AG04450 (cell line): ENCODE data around the gene MUC15. TPM values are rescaled to one million over a fixed set of nuclear protein-coding genes. Genes with fewer than 3 reads are reported as not detected.

ENCODE experiments used
- CTCF ChIA-PET: fragments of 300-600, 350-600 bp; formaldehyde crosslinking; extraction: SDS; loops from one replicate; lab custom pipeline; 2022; ENCODE audit warnings: antibody characterized with exemption, inconsistent platforms; lab: Charles Lee
- POLR2A ChIA-PET: fragments of 350-600 bp; formaldehyde crosslinking; extraction: SDS; loops from one replicate; lab custom pipeline; 2021; ENCODE audit warnings: antibody characterized with exemption, inconsistent platforms; lab: Yijun Ruan, JAX
- DNase-seq: peaks from one replicate; pipeline ENCODE4 v3.0.0-alpha.2; 2011; ENCODE audit warnings: low read depth, low spot score
- H3K27ac ChIP-seq: one replicate; pipeline ENCODE4 v1.5.1; 2012; ENCODE audit warnings: low read depth, low read length, control low read depth
- H3K27me3 ChIP-seq: one replicate; pipeline ENCODE4 v1.6.0; 2012; ENCODE audit warnings: low read length; ENCODE audit not compliant: control insufficient read depth, insufficient read depth
- H3K4me3 ChIP-seq: 2 replicates; pipeline ENCODE4 v1.5.1; 2011; ENCODE audit warnings: mild to moderate bottlenecking, low read depth, low read length, control low read depth
- H3K9me3 ChIP-seq: 2 replicates; pipeline ENCODE4 v1.5.1; 2012; ENCODE audit warnings: low read length; ENCODE audit not compliant: control insufficient read depth, insufficient read depth
- polyA plus RNA-seq: library from polyadenylated mRNA; depleted of rRNA; stranded (reverse); fragments of >200 nt; gene quantifications from 2 replicates; pipeline ENCODE4 v1.2.3, GENCODE V29; 2011
- TF ChIP-seq, protein P1 (sequence below): IDR thresholded peaks from 2 replicates; pipeline ENCODE4 v1.5.1; 2011; ENCODE audit warnings: low read depth, low read length, control low read depth, inconsistent platforms

Gene MUC15
- polyA plus RNA-seq, 1 experiment, result not detected

DNA sequence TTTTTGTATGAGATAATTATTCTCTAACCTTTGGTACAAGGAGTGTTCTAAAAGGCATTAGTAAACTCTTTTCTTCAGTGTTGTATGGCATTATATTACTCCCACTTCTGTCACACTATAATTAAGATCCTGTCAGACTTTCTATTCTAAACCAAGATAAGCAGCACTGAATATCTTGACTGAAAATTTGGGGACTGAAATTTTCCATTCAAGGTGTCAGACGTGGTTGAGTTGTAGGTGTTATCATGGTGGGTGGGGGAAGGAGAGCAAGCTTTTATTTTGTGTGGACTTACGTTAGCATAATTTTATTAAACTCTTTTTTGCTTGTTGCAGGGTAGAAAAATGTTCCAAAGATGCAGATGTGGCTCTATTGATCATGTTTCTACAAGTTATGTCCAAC lies 22.9 kb downstream of the MUC15 start:
- no peak for DNase-seq
- Histone ChIP-seq H3K4me3 (no peak overlapping the region), H3K27me3 (no peaks in the 10 kb centered on the region), H3K27ac (no peak overlapping the region), H3K9me3 (no peaks in the 10 kb centered on the region)
- ChIA-PET POLR2A (no interaction called here), CTCF (interaction anchor here (1.0 kb wide), 1 partner anchor 19 kb away, joined by 3 read pairs; no protein-coding TSS in a partner anchor)
- TF ChIP-seq, protein P1, sequence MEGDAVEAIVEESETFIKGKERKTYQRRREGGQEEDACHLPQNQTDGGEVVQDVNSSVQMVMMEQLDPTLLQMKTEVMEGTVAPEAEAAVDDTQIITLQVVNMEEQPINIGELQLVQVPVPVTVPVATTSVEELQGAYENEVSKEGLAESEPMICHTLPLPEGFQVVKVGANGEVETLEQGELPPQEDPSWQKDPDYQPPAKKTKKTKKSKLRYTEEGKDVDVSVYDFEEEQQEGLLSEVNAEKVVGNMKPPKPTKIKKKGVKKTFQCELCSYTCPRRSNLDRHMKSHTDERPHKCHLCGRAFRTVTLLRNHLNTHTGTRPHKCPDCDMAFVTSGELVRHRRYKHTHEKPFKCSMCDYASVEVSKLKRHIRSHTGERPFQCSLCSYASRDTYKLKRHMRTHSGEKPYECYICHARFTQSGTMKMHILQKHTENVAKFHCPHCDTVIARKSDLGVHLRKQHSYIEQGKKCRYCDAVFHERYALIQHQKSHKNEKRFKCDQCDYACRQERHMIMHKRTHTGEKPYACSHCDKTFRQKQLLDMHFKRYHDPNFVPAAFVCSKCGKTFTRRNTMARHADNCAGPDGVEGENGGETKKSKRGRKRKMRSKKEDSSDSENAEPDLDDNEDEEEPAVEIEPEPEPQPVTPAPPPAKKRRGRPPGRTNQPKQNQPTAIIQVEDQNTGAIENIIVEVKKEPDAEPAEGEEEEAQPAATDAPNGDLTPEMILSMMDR, result no peak

DNA sequence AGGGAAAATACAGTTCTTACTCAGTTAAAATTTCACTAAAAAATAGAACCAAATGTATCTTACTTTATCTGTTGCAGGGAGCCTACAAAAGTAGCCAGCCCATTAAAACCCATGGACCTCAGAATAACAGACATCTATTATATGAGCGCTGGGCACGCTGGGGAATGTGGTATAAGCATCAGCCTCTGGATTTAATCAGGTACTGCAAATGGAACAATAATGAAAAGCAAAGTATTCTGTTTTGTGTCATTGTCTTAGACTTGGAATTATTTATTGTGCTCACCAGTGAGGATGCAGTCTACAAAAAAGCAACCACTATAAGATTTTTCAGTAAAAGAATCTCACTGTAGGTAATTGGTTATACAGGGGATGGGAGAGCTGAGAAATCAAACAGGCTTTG lies 30.2 kb downstream of the MUC15 start:
- POLR2A ChIA-PET, result no interaction called here
- Histone ChIP-seq H3K4me3 (no peak overlapping the region), H3K9me3 (no peaks in the 10 kb centered on the region), H3K27ac (no peak overlapping the region), H3K27me3 (no peaks in the 10 kb centered on the region)
- DNase-seq, result no peak
- CTCF ChIA-PET, result interaction anchor here (1.0 kb wide), 1 partner anchor 10 kb away, joined by 3 read pairs; no protein-coding TSS in a partner anchor
- TF ChIP-seq, protein P1, result no peak

DNA sequence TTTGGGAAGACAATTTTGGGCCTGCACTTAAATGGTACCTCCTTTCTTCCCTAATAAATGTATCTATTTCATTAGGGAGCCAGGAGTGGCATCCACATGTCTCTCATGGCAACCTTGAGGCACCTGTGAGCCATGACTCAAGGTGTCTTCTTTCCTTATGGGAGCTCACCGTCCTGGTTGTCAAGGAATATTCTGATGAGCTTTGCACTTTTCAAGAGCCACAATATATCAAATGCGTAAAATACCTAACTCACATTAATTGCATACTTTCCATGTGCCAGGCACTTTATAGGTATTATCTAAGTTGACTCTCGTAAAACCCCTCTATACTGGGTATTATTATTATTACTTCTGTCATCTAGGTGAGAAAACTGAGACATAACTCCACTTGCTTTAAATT lies 32.5 kb downstream of the MUC15 start:
- CTCF ChIA-PET, result no interaction called here

DNA sequence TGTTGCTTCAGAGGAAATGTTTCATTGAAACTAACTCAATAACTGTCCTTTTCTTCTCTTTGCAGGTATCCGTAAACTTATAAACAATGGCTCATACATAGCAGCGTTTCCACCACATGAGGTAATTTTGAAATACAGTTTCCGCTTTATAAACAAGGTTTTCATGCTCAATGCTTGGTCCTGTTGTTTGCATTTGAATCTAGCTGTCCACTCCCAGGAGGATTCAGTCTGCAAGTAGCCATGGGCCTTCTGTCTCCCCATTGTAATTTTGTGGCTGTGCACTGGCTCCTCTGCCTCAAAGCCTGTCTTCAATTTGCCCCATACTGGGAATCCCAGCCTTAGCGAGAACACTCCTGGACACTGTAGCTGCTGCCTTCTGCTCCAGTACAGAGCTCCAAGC lies 34.7 kb downstream of the MUC15 start:
- ChIA-PET CTCF (no interaction called here), POLR2A (no interaction called here)
- DNase-seq, result no peak

More for the DNA sequence above, 32.5 kb downstream of the MUC15 start:
- TF ChIP-seq, protein P1, result no peak
- POLR2A ChIA-PET, result no interaction called here
- Histone ChIP-seq H3K27me3 (no peaks in the 10 kb centered on the region), H3K4me3 (no peak overlapping the region), H3K27ac (no peak overlapping the region), H3K9me3 (no peaks in the 10 kb centered on the region)
- no peak for DNase-seq

DNA sequence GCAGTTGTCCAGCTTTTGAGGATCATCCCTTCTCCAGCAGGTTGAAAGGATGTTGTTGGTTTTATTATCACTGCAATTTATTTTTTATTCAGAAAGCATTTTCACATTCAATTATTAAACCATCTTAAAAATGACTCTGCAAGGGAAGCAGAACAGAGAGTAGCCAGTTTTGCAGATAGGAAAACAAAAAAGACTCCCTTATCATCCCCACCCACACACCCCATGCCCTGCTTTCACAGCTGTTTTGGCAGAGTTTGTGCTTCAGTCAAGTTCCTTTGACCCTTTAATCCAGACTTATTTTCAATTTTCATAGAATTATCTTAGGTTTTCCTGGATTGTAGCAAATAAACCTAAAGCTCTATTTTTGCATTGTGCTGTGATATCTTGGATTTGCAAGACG lies 44.4 kb downstream of the MUC15 start:
- DNase-seq, result no peak
- Histone ChIP-seq H3K4me3 (no peak overlapping the region), H3K9me3 (no peaks in the 10 kb centered on the region), H3K27ac (no peak overlapping the region), H3K27me3 (no peaks in the 10 kb centered on the region)
- ChIA-PET CTCF (no interaction called here), POLR2A (no interaction called here)
- TF ChIP-seq, protein P1, result no peak

More for the DNA sequence above, 34.7 kb downstream of the MUC15 start:
- Histone ChIP-seq H3K27ac (no peak overlapping the region), H3K9me3 (no peaks in the 10 kb centered on the region), H3K4me3 (no peak overlapping the region), H3K27me3 (no peaks in the 10 kb centered on the region)
- TF ChIP-seq, protein P1, result no peak
